ENCODE measurements around the gene DSCAM. TPM values are rescaled to one million over a fixed set of nuclear protein-coding genes. Genes with fewer than 3 reads are reported as not detected.

DSCAM gene
- polyA plus RNA-seq, 1 experiment, result 0.10 TPM

- no peak for DNase-seq (ENCODE audit: low read depth)
- CTCF ChIA-PET, result interaction anchor here (0.9 kb wide), 1 partner anchor 10 kb away, joined by 3 read pairs; no protein-coding TSS in a partner anchor
- no peak overlapping the region for H3K4me3 ChIP-seq (ENCODE audit: low read depth, low read length)
- TF ChIP-seq CTCF (IDR thresholded peaks at IDR 0.05; ENCODE audit: insufficient read depth, low read depth, low read length), result no peak
- POLR2A ChIA-PET, result no interaction called here
- H3K27me3 ChIP-seq (ENCODE audit: control insufficient read depth, insufficient read depth, low read length), result no peaks in the 10 kb centered on the region
- H3K36me3 ChIP-seq (ENCODE audit: control insufficient read depth, insufficient read depth, low read length), result no peaks in the 10 kb centered on the region
These were observed 596.3 kb downstream of the DSCAM start for GRCh38 chr21:40250514-40251294.

DNA sequence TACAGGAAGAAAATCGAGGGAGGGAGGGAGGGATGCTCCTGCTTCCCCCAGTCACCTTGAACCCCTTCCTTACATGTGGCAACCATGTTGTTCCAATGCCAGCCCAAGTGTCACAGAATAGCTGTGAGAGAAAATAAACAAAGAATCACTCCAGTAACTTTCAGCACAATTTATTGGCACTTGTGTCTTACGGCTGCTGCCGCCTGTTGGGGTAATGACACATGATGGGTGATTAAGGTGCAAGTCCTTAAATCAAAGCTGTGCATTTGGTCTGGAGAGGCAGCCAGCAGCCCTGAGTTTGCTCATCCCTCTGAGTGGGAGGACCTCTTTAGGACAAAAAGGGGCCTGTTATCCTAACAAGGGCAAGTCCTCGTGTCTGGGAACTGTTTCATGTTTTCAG lies 602.0 kb downstream of the DSCAM start:
- ChIA-PET POLR2A (no interaction called here), CTCF (interaction anchor here (0.7 kb wide), 1 partner anchor 9 kb away, joined by 4 read pairs; no protein-coding TSS in a partner anchor)
- no peak for TF ChIP-seq CTCF (IDR thresholded peaks at IDR 0.05; ENCODE audit: insufficient read depth, low read depth, low read length)
- no peaks in the 10 kb centered on the region for H3K36me3 ChIP-seq (ENCODE audit: control insufficient read depth, insufficient read depth, low read length)
- no peak overlapping the region for H3K4me3 ChIP-seq (ENCODE audit: low read depth, low read length)
- no peaks in the 10 kb centered on the region for H3K27me3 ChIP-seq (ENCODE audit: control insufficient read depth, insufficient read depth, low read length)
- DNase-seq (ENCODE audit: low read depth), result no peak

- CTCF ChIA-PET, result no interaction called here
- no peak for DNase-seq (ENCODE audit: low read depth)
- Histone ChIP-seq H3K4me3 (ENCODE audit: low read depth, low read length) (no peak overlapping the region), H3K27me3 (ENCODE audit: control insufficient read depth, insufficient read depth, low read length) (no peaks in the 10 kb centered on the region), H3K36me3 (ENCODE audit: control insufficient read depth, insufficient read depth, low read length) (no peaks in the 10 kb centered on the region)
- no peak for TF ChIP-seq CTCF (IDR thresholded peaks at IDR 0.05; ENCODE audit: insufficient read depth, low read depth, low read length)
- POLR2A ChIA-PET, result no interaction called here
These were observed 603.3 kb downstream of the DSCAM start for GRCh38 chr21:40243685-40244084.

DNA sequence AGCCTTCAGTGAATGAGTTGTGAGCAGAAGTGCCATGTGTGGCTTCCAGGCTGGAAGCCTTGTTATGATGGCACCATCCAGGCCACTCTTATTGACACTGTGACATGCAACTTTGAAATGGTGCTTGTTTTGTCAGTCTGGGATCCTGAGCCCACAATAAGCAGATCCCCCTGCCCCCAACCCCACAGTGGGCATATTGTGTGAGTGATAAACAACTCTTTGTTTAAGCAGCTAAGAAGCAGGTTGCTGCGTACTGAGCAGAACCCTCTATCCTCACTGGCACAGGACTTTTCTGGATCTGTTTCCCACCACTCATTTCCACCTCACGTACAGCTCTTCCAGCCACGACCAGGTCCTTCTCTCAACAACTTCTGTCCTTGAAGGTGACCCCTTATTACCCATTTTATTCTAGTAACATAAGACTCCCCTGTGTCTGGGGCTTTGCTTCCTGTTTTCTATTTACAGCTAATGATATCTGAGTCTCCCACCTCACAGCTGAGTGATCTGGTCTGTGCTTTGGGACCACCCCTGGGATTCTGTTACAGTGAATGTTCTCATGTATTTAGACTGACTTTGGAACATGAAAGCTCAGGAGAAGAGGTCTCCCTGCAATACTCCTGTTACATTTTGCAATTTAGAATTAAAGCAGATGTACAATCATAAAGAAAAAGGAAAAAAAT lies 604.2 kb downstream of the DSCAM start:
- ChIA-PET POLR2A (no interaction called here), CTCF (no interaction called here)
- no peak for TF ChIP-seq CTCF (IDR thresholded peaks at IDR 0.05; ENCODE audit: insufficient read depth, low read depth, low read length)

DNA sequence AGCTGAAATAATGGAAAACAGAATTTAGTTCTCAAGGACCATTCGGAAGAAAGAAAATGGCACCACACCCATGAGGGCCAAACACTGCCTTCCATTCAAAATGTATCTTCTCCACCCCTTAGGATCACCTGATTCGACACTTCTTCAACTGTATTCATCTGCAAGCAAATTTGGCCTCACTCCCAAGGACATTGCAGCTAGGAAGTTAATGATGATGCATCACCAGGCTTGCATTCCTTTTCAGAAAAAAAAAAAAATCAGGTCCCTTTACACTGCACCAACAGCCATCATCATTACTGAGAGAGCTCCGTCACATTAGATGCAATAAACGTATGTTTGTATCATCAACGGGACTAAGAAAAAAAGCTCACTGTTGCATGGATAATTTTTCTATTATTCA lies 611.4 kb downstream of the DSCAM start:
- POLR2A ChIA-PET, result no interaction called here
- TF ChIP-seq CTCF (IDR thresholded peaks at IDR 0.05; ENCODE audit: insufficient read depth, low read depth, low read length), result no peak
- CTCF ChIA-PET, result interaction anchor here (0.7 to 1.0 kb wide), 2 partner anchors 9 to 13 kb away, joined by 3 to 4 read pairs; no protein-coding TSS in a partner anchor
- Histone ChIP-seq H3K36me3 (ENCODE audit: control insufficient read depth, insufficient read depth, low read length) (no peaks in the 10 kb centered on the region), H3K4me3 (ENCODE audit: low read depth, low read length) (no peak overlapping the region), H3K27me3 (ENCODE audit: control insufficient read depth, insufficient read depth, low read length) (no peaks in the 10 kb centered on the region)
- no peak for DNase-seq (ENCODE audit: low read depth)

More for the DNA sequence above, 604.2 kb downstream of the DSCAM start:
- H3K4me3 ChIP-seq (ENCODE audit: low read depth, low read length), result no peak overlapping the region
- H3K27me3 ChIP-seq (ENCODE audit: control insufficient read depth, insufficient read depth, low read length), result no peaks in the 10 kb centered on the region
- no peaks in the 10 kb centered on the region for H3K36me3 ChIP-seq (ENCODE audit: control insufficient read depth, insufficient read depth, low read length)
- no peak for DNase-seq (ENCODE audit: low read depth)
